Activated CD8-positive, alpha-beta memory T cell treated with anti-CD3 and anti-CD28 coated beads for 4 hours (primary cell): ENCODE measurements around the gene DZANK1.
"Not testable (repeated sequence)": the region's sequence is repeated elsewhere in the genome, so short reads cannot be mapped to it uniquely, and the experiment has no call there.

ENCODE experiments used
- DNase-seq, 2 donors: peaks; one replicate each; pipeline ENCODE4 v3.0.0-alpha.2; 2020; ENCODE audit warnings: low read depth in 2 of 2

The DZANK1 gene

GRCh38 chr20:18466894-18467730 is at the start of gene DZANK1, which contains the start of gene POLR3F:
DZANK1 (minus strand) TSS chr20:18467030; CDS start chr20:18465358, 1,672 bp downstream.
POLR3F (plus strand) TSS chr20:18467390; CDS start chr20:18467507, 117 bp downstream.
- DNase-seq = peak; percentile 82 to 85

- no peak for DNase-seq
These were observed 49.1 kb upstream of the DZANK1 start for GRCh38 chr20:18515973-18516372.

GRCh38 chr20:18514127-18514526 is 47.3 kb upstream of the DZANK1 start:
- no peak for DNase-seq

GRCh38 chr20:18513208-18513607 is 46.4 kb upstream of the DZANK1 start:
- no peak for DNase-seq

- no peak for DNase-seq
These were observed 44.7 kb upstream of the DZANK1 start for GRCh38 chr20:18511571-18511970.

GRCh38 chr20:18507218-18508191 is 40.7 kb upstream of the DZANK1 start, which contains the start of gene SEC23B:
SEC23B (plus strand) TSS chr20:18507940; CDS start chr20:18510836, 2,896 bp downstream.
- DNase-seq = peak; percentile 95 to 96

- DNase-seq = no peak
These were observed 39.9 kb upstream of the DZANK1 start for GRCh38 chr20:18506744-18507143.

GRCh38 chr20:18504479-18505060 is 37.7 kb upstream of the DZANK1 start:
- no peak for DNase-seq

- DNase-seq = not testable (repeated sequence)
These were observed 34.8 kb upstream of the DZANK1 start for GRCh38 chr20:18501672-18502071.

GRCh38 chr20:18497603-18498002 is 30.8 kb upstream of the DZANK1 start:
- no peak for DNase-seq

GRCh38 chr20:18496740-18497592 is 30.1 kb upstream of the DZANK1 start, which contains the start of gene RBBP9:
RBBP9 (minus strand) TSS chr20:18497225; CDS start chr20:18497167, 58 bp downstream.
- DNase-seq = peak; percentile 32 to 47

GRCh38 chr20:18496042-18496441 is 29.2 kb upstream of the DZANK1 start:
- DNase-seq = no peak

- no peak for DNase-seq
These were observed 21.5 kb upstream of the DZANK1 start for GRCh38 chr20:18488301-18488700.

- no peak for DNase-seq
These were observed 14.8 kb upstream of the DZANK1 start for GRCh38 chr20:18481596-18481995.

GRCh38 chr20:18477821-18478220 is 11.0 kb upstream of the DZANK1 start:
- no peak for DNase-seq

- no peak for DNase-seq
These were observed 10.4 kb upstream of the DZANK1 start for GRCh38 chr20:18477218-18477617.

- DNase-seq = no peak
These were observed 296 bp downstream of the DZANK1 start for GRCh38 chr20:18466574-18466893.

- DNase-seq = no peak
These were observed 1.2 kb downstream of the DZANK1 start for GRCh38 chr20:18465536-18466200.

- DNase-seq = no peak
These were observed 10.2 kb downstream of the DZANK1 start for GRCh38 chr20:18456600-18456999.

GRCh38 chr20:18443886-18444285 is 22.9 kb downstream of the DZANK1 start:
- no peak for DNase-seq
